ENCODE measurements around the gene TMEM267. TPM values are rescaled to one million over a fixed set of nuclear protein-coding genes. Genes with fewer than 3 reads are reported as not detected.

The TMEM267 gene
- total and polyA plus RNA-seq, 4 donors = 2.3 to 5.4 (median 3.8) TPM

- no peak overlapping the region for H3K9ac ChIP-seq (ENCODE audit: low read depth in 1 of 2, low read length in 2 of 2)
- H3K36me3 ChIP-seq (ENCODE audit: control insufficient read depth in 4 of 4, insufficient read depth in 3 of 4, low read depth in 1 of 4, low read length in 3 of 4) = no peaks in the 10 kb centered on the region
- TF ChIP-seq RXRA (IDR thresholded peaks at IDR 0.05) = no peak
- no peak for TF ChIP-seq MAX (IDR thresholded peaks at IDR 0.05)
- TF ChIP-seq FOXA2 (IDR thresholded peaks at IDR 0.05) = no peak
- no peak for TF ChIP-seq YY1 (IDR thresholded peaks at IDR 0.05)
- TF ChIP-seq TAF1 (conservative IDR thresholded peaks at IDR 0.05) = no peak
- no peak for TF ChIP-seq SP1 (IDR thresholded peaks at IDR 0.05)
- no peak for TF ChIP-seq RAD21 (IDR thresholded peaks at IDR 0.05)
- TF ChIP-seq EGR1 (IDR thresholded peaks at IDR 0.05; ENCODE audit: low read depth in 2 of 2) = no peak
- no peak for TF ChIP-seq ZBTB33 (IDR thresholded peaks at IDR 0.05)
- TF ChIP-seq REST (IDR thresholded peaks at IDR 0.05) = no peak
- TF ChIP-seq HNF4G (IDR thresholded peaks at IDR 0.05) = no peak
- TF ChIP-seq ATF3 (IDR thresholded peaks at IDR 0.05) = no peak
- WGBS = 91% methylated on average over 1 of the region's 1 CpG
- H3K4me3 ChIP-seq (ENCODE audit: low read depth in 1 of 3, low read length in 3 of 3) = no peak overlapping the region
- no peaks in the 10 kb centered on the region for H3K4me1 ChIP-seq (ENCODE audit: control insufficient read depth in 4 of 4, insufficient read depth in 4 of 4, low read length in 3 of 4)
- H3K27me3 ChIP-seq (ENCODE audit: control insufficient read depth in 4 of 4, insufficient read depth in 4 of 4, low read length in 3 of 4) = no peaks in the 10 kb centered on the region
- no peaks in the 10 kb centered on the region for H3K9me3 ChIP-seq (ENCODE audit: control insufficient read depth in 4 of 4, low read length in 3 of 4)
- H3K27ac ChIP-seq (ENCODE audit: low read depth in 1 of 2, low read length in 2 of 2) = no peak overlapping the region
- no peak for DNase-seq (ENCODE audit: low spot score)
Observed at GRCh38 chr5:43412644-43413043, 71.0 kb downstream of the TMEM267 start.

GRCh38 chr5:43412156-43412555 is 71.5 kb downstream of the TMEM267 start, which contains the start of gene CCL28:
Gene CCL28, minus strand, starts transcription at chr5:43412391. Its CDS starts 75 bp downstream, at chr5:43412316.
- Histone ChIP-seq H3K27ac (ENCODE audit: low read depth in 1 of 2, low read length in 2 of 2) (no peak within 1 kb of the TSS), H3K4me3 (ENCODE audit: low read depth in 1 of 3, low read length in 3 of 3) (no peak within 1 kb of the TSS), H3K9ac (ENCODE audit: low read depth in 1 of 2, low read length in 2 of 2) (no peak within 1 kb of the TSS), H3K9me3 (ENCODE audit: control insufficient read depth in 4 of 4, low read length in 3 of 4) (no peaks in the 10 kb centered on the region), H3K4me1 (ENCODE audit: control insufficient read depth in 4 of 4, insufficient read depth in 4 of 4, low read length in 3 of 4) (no peaks in the 10 kb centered on the region), H3K27me3 (ENCODE audit: control insufficient read depth in 4 of 4, insufficient read depth in 4 of 4, low read length in 3 of 4) (no peaks in the 10 kb centered on the region), H3K36me3 (ENCODE audit: control insufficient read depth in 4 of 4, insufficient read depth in 3 of 4, low read depth in 1 of 4, low read length in 3 of 4) (no peaks in the 10 kb centered on the region)
- TF ChIP-seq FOXA1 (IDR thresholded peaks at IDR 0.05) = no peak
- TF ChIP-seq HNF4A (conservative IDR thresholded peaks at IDR 0.05) = no peak
- TF ChIP-seq ZBTB33 (IDR thresholded peaks at IDR 0.05) = no peak
- no peak for TF ChIP-seq RAD21 (IDR thresholded peaks at IDR 0.05)
- no peak for TF ChIP-seq ATF3 (IDR thresholded peaks at IDR 0.05)
- TF ChIP-seq TAF1 (conservative IDR thresholded peaks at IDR 0.05) = no peak
- no peak for TF ChIP-seq YY1 (IDR thresholded peaks at IDR 0.05)
- no peak for TF ChIP-seq JUND (IDR thresholded peaks at IDR 0.05)
- no peak for TF ChIP-seq MAX (IDR thresholded peaks at IDR 0.05)
- 80% methylated on average over 6 of the region's 6 CpGs for WGBS
- no peak for DNase-seq (ENCODE audit: low spot score)
